ENCODE results near the gene SLC39A5. TPM values are rescaled to one million over a fixed set of nuclear protein-coding genes. Genes with fewer than 3 reads are reported as not detected.

The SLC39A5 gene
- total and polyA plus RNA-seq, 2 experiments from 2014 or later, result not detected

DNA sequence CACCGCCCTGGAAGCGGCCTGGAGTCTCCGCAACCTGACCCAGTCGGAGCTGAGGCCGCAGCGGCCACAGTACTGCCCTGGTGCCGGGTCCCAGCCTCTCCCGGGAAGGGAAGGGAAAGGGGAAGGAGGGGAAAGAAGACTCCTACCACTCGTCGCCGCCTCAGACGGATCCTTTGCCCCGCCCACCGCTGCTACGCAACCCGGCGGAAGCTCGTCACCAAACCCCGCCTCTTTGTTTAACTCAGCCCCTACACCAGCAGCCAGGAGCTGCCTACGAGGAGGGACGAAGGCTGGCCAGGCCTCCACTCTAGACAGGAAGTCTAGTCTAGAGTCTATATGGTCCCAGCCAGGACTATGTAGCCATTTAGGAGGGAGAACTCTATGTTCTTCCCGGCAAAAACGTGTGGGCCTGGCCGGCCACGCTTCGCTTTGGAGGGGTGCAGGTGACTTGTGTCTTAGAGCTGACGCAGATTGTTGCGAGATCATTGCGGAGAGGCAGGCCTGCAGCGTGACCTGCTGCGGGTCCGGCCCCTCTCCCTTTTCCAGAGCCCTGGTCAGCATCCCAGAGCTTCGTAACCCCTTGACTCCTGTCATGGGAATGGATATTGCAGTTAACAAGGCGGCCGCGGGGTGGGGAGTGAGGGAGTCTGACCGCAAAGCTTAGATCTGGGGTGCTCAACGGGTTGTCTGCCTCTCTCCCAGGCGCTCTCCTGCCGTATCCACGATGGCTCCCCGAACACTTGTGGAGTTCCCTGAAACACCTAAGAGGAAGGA lies 7.9 kb upstream of the SLC39A5 start, which contains the start of gene RNF41:
RNF41 (minus strand) TSS at position 166 of the 774 bp plus-strand sequence. CDS start 7,875 bp downstream, outside the sequence.
- 4 to 5% methylated on average over 33 to 42 of the region's 42 CpGs for WGBS, 2 experiments (ENCODE audit: low coverage in 1 of 2, low lambda C conversion rate in 2 of 2, missing lambda C conversion rate in 2 of 2)
- in situ Hi-C loops (cut with MboI), result no loop called here

GRCh38 chr12:56222531-56222895 lies 7.3 kb upstream of the SLC39A5 start:
- no peaks in the 10 kb centered on the region for H3K27me3 ChIP-seq (replicated peaks; ENCODE audit: insufficient read depth)
- no peak for TF ChIP-seq EZH2phosphoT487 (IDR thresholded peaks at IDR 0.05; ENCODE audit: insufficient read depth, low read depth)
- no peak for TF ChIP-seq EZH2 (IDR thresholded peaks at IDR 0.05; ENCODE audit: insufficient read depth, poor library complexity, severe bottlenecking)
- H3K36me3 ChIP-seq (ENCODE audit: low read depth), result no peaks in the 10 kb centered on the region
- 5% methylated on average over 4 of the region's 4 CpGs for WGBS, 2 experiments (ENCODE audit: low coverage in 1 of 2, low lambda C conversion rate in 2 of 2, missing lambda C conversion rate in 2 of 2)
- peak overlapping the region; percentile 94 for H3K27ac ChIP-seq
- no peaks in the 10 kb centered on the region for H4K20me1 ChIP-seq (ENCODE audit: insufficient read depth)
- peak overlapping the region; percentile 82 for H3K4me2 ChIP-seq (ENCODE audit: unreplicated experiment)
- no peak for DNase-seq
- peak overlapping the region; percentile 90 for H3K9ac ChIP-seq
- H3K9me2 ChIP-seq (ENCODE audit: insufficient read depth), result no peaks in the 10 kb centered on the region
- H3K4me1 ChIP-seq (ENCODE audit: insufficient read depth), result peaks cover 15% of the 10 kb centered on the region
- H2AFZ ChIP-seq, result peak overlapping the region; percentile 83
- peak overlapping the region; percentile 98 for H3K4me3 ChIP-seq
- H3K79me2 ChIP-seq (ENCODE audit: insufficient read depth), result peaks cover 36% of the 10 kb centered on the region
- peaks cover 19% of the 10 kb centered on the region for H3F3A ChIP-seq (ENCODE audit: insufficient read depth)
- in situ Hi-C loops (cut with MboI), result no loop called here
- H3K9me3 ChIP-seq (ENCODE audit: low read depth), result no peaks in the 10 kb centered on the region

More for the DNA sequence above, 7.9 kb upstream of the SLC39A5 start, which contains the start of gene RNF41:
- no peaks in the 10 kb centered on the region for H3K9me2 ChIP-seq (ENCODE audit: insufficient read depth)
- peak within 1 kb of the TSS; percentile 98 for H3K4me3 ChIP-seq
- H3K4me2 ChIP-seq (ENCODE audit: unreplicated experiment), result peak within 1 kb of the TSS; percentile 90
- H3K4me1 ChIP-seq (ENCODE audit: insufficient read depth), result peaks cover 15% of the 10 kb centered on the region
- H4K20me1 ChIP-seq (ENCODE audit: insufficient read depth), result no peaks in the 10 kb centered on the region
- H3K9me3 ChIP-seq (ENCODE audit: low read depth), result no peaks in the 10 kb centered on the region
- peaks cover 41% of the 10 kb centered on the region for H3K79me2 ChIP-seq (ENCODE audit: insufficient read depth)
- no peaks in the 10 kb centered on the region for H3K27me3 ChIP-seq (replicated peaks; ENCODE audit: insufficient read depth)
- peak within 1 kb of the TSS; percentile 83 for H2AFZ ChIP-seq
- no peaks in the 10 kb centered on the region for H3K36me3 ChIP-seq (ENCODE audit: low read depth)
- TF ChIP-seq EZH2 (IDR thresholded peaks at IDR 0.05; ENCODE audit: insufficient read depth, poor library complexity, severe bottlenecking) (no peak), EZH2phosphoT487 (IDR thresholded peaks at IDR 0.05; ENCODE audit: insufficient read depth, low read depth) (no peak)
- peak; percentile 99 for DNase-seq
- H3K27ac ChIP-seq, result peak within 1 kb of the TSS; percentile 94
- peaks cover 19% of the 10 kb centered on the region for H3F3A ChIP-seq (ENCODE audit: insufficient read depth)
- peak within 1 kb of the TSS; percentile 90 for H3K9ac ChIP-seq

- no peaks in the 10 kb centered on the region for H3K9me3 ChIP-seq (ENCODE audit: low read depth)
- DNase-seq, result no peak
- peak overlapping the region; percentile 80 for H3K4me3 ChIP-seq
- no peaks in the 10 kb centered on the region for H3K27me3 ChIP-seq (replicated peaks; ENCODE audit: insufficient read depth)
- TF ChIP-seq EZH2phosphoT487 (IDR thresholded peaks at IDR 0.05; ENCODE audit: insufficient read depth, low read depth) (no peak), EZH2 (IDR thresholded peaks at IDR 0.05; ENCODE audit: insufficient read depth, poor library complexity, severe bottlenecking) (no peak)
- H2AFZ ChIP-seq, result peak overlapping the region; percentile 92
- no peaks in the 10 kb centered on the region for H3K9me2 ChIP-seq (ENCODE audit: insufficient read depth)
- H3K9ac ChIP-seq, result peak overlapping the region; percentile 43
- peaks cover 19% of the 10 kb centered on the region for H3F3A ChIP-seq (ENCODE audit: insufficient read depth)
- H4K20me1 ChIP-seq (ENCODE audit: insufficient read depth), result no peaks in the 10 kb centered on the region
- peak overlapping the region; percentile 62 for H3K27ac ChIP-seq
- peaks cover 24% of the 10 kb centered on the region for H3K79me2 ChIP-seq (ENCODE audit: insufficient read depth)
- peaks cover 15% of the 10 kb centered on the region for H3K4me1 ChIP-seq (ENCODE audit: insufficient read depth)
- H3K4me2 ChIP-seq (ENCODE audit: unreplicated experiment), result peak overlapping the region; percentile 73
- 18% methylated on average over 15 of the region's 15 CpGs for WGBS, 2 experiments (ENCODE audit: low coverage in 1 of 2, low lambda C conversion rate in 2 of 2, missing lambda C conversion rate in 2 of 2)
- H3K36me3 ChIP-seq (ENCODE audit: low read depth), result no peaks in the 10 kb centered on the region
- in situ Hi-C loops (cut with MboI), result no loop called here
These were observed 6.2 kb upstream of the SLC39A5 start for GRCh38 chr12:56223571-56224101.

- H3K27me3 ChIP-seq (replicated peaks; ENCODE audit: insufficient read depth), result no peaks in the 10 kb centered on the region
- no peaks in the 10 kb centered on the region for H4K20me1 ChIP-seq (ENCODE audit: insufficient read depth)
- H3K4me2 ChIP-seq (ENCODE audit: unreplicated experiment), result peak within 1 kb of the TSS; percentile 81
- peak; percentile 99 for DNase-seq
- H3K79me2 ChIP-seq (ENCODE audit: insufficient read depth), result peaks cover 19% of the 10 kb centered on the region
- peaks cover 15% of the 10 kb centered on the region for H3K4me1 ChIP-seq (ENCODE audit: insufficient read depth)
- peak within 1 kb of the TSS; percentile 92 for H2AFZ ChIP-seq
- no peaks in the 10 kb centered on the region for H3K9me2 ChIP-seq (ENCODE audit: insufficient read depth)
- 1 to 5% methylated on average over 18 to 35 of the region's 41 CpGs for WGBS, 2 experiments (ENCODE audit: low coverage in 1 of 2, low lambda C conversion rate in 2 of 2, missing lambda C conversion rate in 2 of 2)
- H3K9me3 ChIP-seq (ENCODE audit: low read depth), result no peaks in the 10 kb centered on the region
- no peak for TF ChIP-seq EZH2 (IDR thresholded peaks at IDR 0.05; ENCODE audit: insufficient read depth, poor library complexity, severe bottlenecking)
- no peak for TF ChIP-seq EZH2phosphoT487 (IDR thresholded peaks at IDR 0.05; ENCODE audit: insufficient read depth, low read depth)
- in situ Hi-C loops (cut with MboI), result no loop called here
- H3K36me3 ChIP-seq (ENCODE audit: low read depth), result no peaks in the 10 kb centered on the region
- H3F3A ChIP-seq (ENCODE audit: insufficient read depth), result peaks cover 19% of the 10 kb centered on the region
- H3K4me3 ChIP-seq, result peak within 1 kb of the TSS; percentile 80
- H3K9ac ChIP-seq, result peak within 1 kb of the TSS; percentile 82
- peak within 1 kb of the TSS; percentile 62 for H3K27ac ChIP-seq
These were observed 5.6 kb upstream of the SLC39A5 start, which contains the start of gene NABP2 for GRCh38 chr12:56224102-56224701. Gene NABP2, plus strand, starts transcription at chr12:56224342. Its CDS starts 515 bp downstream, at chr12:56224857.
